SK-N-SH treated with all-trans-retinoic acid at 6 μM for 48 hours (cell line): Measurements from ENCODE around the gene SPTB.

Experiments used
- CSDC2 ChIP-seq: fragments of 250-450 bp; sonication (Bioruptor Pico); IDR thresholded peaks from 2 replicates; pipeline ENCODE4 v1.5.0; 2020; ENCODE audit warnings: mild to moderate bottlenecking, moderate library complexity
- SNAI2 ChIP-seq: fragments of 250-450 bp; sonication (Bioruptor Pico); IDR thresholded peaks from 2 replicates; pipeline ENCODE4 v1.5.0; 2020; ENCODE audit warnings: mild to moderate bottlenecking, moderate library complexity
- ZNF70 ChIP-seq: fragments of 450-650 bp; formaldehyde crosslinking; IDR thresholded peaks from 2 replicates; pipeline ENCODE4 v1.5.0; 2020; ENCODE audit warnings: mild to moderate bottlenecking, moderate library complexity
- TF ChIP-seq, protein P1 (sequence below): fragments of 250-450 bp; sonication (Bioruptor Pico); IDR thresholded peaks from 2 replicates; pipeline ENCODE4 v1.5.1; 2020; ENCODE audit warnings: low read depth, mild to moderate bottlenecking, moderate library complexity
- TF ChIP-seq, protein P2 (sequence below): fragments of 250-450 bp; sonication (Bioruptor Pico); IDR thresholded peaks from 2 replicates; pipeline ENCODE4 v1.8.0; 2020; ENCODE audit warnings: mild to moderate bottlenecking, moderate library complexity, borderline replicate concordance

DNA sequence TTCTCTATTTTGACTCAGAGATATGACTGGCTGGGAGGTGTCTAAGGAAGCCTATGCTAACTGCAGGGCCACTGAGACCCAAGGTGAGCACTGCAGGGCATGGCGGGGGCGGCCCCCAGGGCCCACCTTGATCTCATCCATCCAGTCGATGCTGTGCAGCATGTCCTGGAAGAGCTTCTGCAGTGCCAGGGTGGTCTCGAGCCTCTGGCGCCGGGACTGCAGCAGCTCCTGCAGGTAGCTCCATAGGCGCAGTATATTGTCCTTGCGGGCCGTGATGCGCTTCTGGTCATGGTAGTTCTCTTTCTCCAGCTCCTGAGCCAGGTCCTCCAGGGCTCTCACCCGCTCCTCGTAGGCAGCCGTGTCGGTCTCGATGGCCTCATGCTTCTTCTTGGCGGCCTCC, 84.5 kb downstream of the SPTB start:
- no peak for TF ChIP-seq SNAI2 (CRISPR knock-in tag)
- no peak for TF ChIP-seq ZNF70 (CRISPR knock-in tag)
- TF ChIP-seq, protein P1, sequence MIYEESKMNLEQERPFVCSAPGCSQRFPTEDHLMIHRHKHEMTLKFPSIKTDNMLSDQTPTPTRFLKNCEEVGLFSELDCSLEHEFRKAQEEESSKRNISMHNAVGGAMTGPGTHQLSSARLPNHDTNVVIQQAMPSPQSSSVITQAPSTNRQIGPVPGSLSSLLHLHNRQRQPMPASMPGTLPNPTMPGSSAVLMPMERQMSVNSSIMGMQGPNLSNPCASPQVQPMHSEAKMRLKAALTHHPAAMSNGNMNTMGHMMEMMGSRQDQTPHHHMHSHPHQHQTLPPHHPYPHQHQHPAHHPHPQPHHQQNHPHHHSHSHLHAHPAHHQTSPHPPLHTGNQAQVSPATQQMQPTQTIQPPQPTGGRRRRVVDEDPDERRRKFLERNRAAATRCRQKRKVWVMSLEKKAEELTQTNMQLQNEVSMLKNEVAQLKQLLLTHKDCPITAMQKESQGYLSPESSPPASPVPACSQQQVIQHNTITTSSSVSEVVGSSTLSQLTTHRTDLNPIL (CRISPR knock-in tag), result no peak
- no peak for TF ChIP-seq CSDC2 (CRISPR knock-in tag)
- TF ChIP-seq, protein P2, sequence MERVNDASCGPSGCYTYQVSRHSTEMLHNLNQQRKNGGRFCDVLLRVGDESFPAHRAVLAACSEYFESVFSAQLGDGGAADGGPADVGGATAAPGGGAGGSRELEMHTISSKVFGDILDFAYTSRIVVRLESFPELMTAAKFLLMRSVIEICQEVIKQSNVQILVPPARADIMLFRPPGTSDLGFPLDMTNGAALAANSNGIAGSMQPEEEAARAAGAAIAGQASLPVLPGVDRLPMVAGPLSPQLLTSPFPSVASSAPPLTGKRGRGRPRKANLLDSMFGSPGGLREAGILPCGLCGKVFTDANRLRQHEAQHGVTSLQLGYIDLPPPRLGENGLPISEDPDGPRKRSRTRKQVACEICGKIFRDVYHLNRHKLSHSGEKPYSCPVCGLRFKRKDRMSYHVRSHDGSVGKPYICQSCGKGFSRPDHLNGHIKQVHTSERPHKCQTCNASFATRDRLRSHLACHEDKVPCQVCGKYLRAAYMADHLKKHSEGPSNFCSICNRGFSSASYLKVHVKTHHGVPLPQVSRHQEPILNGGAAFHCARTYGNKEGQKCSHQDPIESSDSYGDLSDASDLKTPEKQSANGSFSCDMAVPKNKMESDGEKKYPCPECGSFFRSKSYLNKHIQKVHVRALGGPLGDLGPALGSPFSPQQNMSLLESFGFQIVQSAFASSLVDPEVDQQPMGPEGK (CRISPR knock-in tag), result no peak
